HG03354 (cell line): ENCODE data around the gene TP63.
"Not testable (repeated sequence)": the region's sequence is repeated elsewhere in the genome, so short reads cannot be mapped to it uniquely, and the experiment has no call there.

ENCODE experiments used
- ATAC-seq: cut with Tn5 transposase; IDR thresholded peaks from one replicate; pipeline ENCODE4 v1.9.1; 2021; ENCODE audit warnings: mild to moderate bottlenecking; ENCODE audit not compliant: unreplicated experiment, poor library complexity, severe bottlenecking

TP63 gene

GRCh38 chr3:189631373-189631408 lies at the start of gene TP63:
TP63 (plus strand) TSS chr3:189631389; CDS start chr3:189631516, 127 bp downstream.
- ATAC-seq: no peak

GRCh38 chr3:189582179-189582578 lies 49.0 kb upstream of the TP63 start:
- no peak for ATAC-seq

- ATAC-seq: no peak
Measured at GRCh38 chr3:189584645-189585044, 46.5 kb upstream of the TP63 start.

GRCh38 chr3:189586941-189587663 lies 44.1 kb upstream of the TP63 start:
- ATAC-seq: peak; percentile 60

- no peak for ATAC-seq
Measured at GRCh38 chr3:189587664-189588040, 43.5 kb upstream of the TP63 start.

- no peak for ATAC-seq
Measured at GRCh38 chr3:189588070-189588469, 43.1 kb upstream of the TP63 start.

- ATAC-seq: no peak
Measured at GRCh38 chr3:189588475-189589178, 42.6 kb upstream of the TP63 start.

GRCh38 chr3:189589179-189589569 lies 42.0 kb upstream of the TP63 start:
- no peak for ATAC-seq

- no peak for ATAC-seq
Measured at GRCh38 chr3:189590223-189590622, 41.0 kb upstream of the TP63 start.

- ATAC-seq: no peak
Measured at GRCh38 chr3:189593581-189593980, 37.6 kb upstream of the TP63 start.

GRCh38 chr3:189596078-189596979 lies 34.9 kb upstream of the TP63 start:
- ATAC-seq: not testable (repeated sequence)

GRCh38 chr3:189597918-189598317 lies 33.3 kb upstream of the TP63 start:
- no peak for ATAC-seq

GRCh38 chr3:189598530-189599225 lies 32.5 kb upstream of the TP63 start:
- no peak for ATAC-seq

GRCh38 chr3:189602471-189602870 lies 28.7 kb upstream of the TP63 start:
- no peak for ATAC-seq

GRCh38 chr3:189605717-189606116 lies 25.5 kb upstream of the TP63 start:
- ATAC-seq: no peak

GRCh38 chr3:189606774-189607173 lies 24.4 kb upstream of the TP63 start:
- no peak for ATAC-seq

- not testable (repeated sequence) for ATAC-seq
Measured at GRCh38 chr3:189612641-189613040, 18.5 kb upstream of the TP63 start.

- ATAC-seq: no peak
Measured at GRCh38 chr3:189613122-189613521, 18.1 kb upstream of the TP63 start.

- no peak for ATAC-seq
Measured at GRCh38 chr3:189621948-189622603, 9.1 kb upstream of the TP63 start.

- ATAC-seq: no peak
Measured at GRCh38 chr3:189622629-189623028, 8.6 kb upstream of the TP63 start.
